MM.1S (cell line): ENCODE data around the gene CCBE1.

Experiments used
- CTCF ChIP-seq: fragments of 300-600 bp; sonication (generic); IDR thresholded peaks from 2 replicates; pipeline ENCODE4 v1.5.1; 2016; ENCODE audit warnings: antibody characterized with exemption, low read length, mixed read lengths
- EZH2 ChIP-seq: fragments of 300-600 bp; sonication (generic); optimal IDR thresholded peaks from 2 replicates; pipeline ENCODE3; 2017; ENCODE audit warnings: low read depth, mild to moderate bottlenecking, antibody characterized with exemption, low read length, mixed read lengths
- EZH2phosphoT487 ChIP-seq: fragments of 300-600 bp; sonication (generic); IDR thresholded peaks from 2 replicates; pipeline ENCODE4 v1.6.1; 2018; ENCODE audit warnings: antibody characterized with exemption, low read length

- TF ChIP-seq CTCF = no peak
- TF ChIP-seq EZH2 = no peak
- no peak for TF ChIP-seq EZH2phosphoT487
Measured at GRCh38 chr18:59414111-59414653, 283.0 kb downstream of the CCBE1 start.
